Neural cell (in vitro differentiated cells): ENCODE measurements around the gene SPOCK1. TPM values are rescaled to one million over a fixed set of nuclear protein-coding genes. Genes with fewer than 3 reads are reported as not detected.

Source experiments
- H2AFZ ChIP-seq: fragments of 200-600, 300-800 bp; sonication (generic), shearing (Covaris generic); 2 replicates; pipeline ENCODE4 v1.6.0; 2014; ENCODE audit warnings: low read depth, mild to moderate bottlenecking, antibody characterized with exemption, low read length, moderate library complexity
- H3F3A ChIP-seq: fragments of 200-600 bp; shearing (Covaris generic); 2 replicates; pipeline ENCODE4 v1.6.1; 2016; ENCODE audit warnings: mild to moderate bottlenecking, moderate library complexity, mixed read lengths, antibody characterized with exemption, low read length; ENCODE audit not compliant: insufficient read depth, poor library complexity, severe bottlenecking
- H3K27ac ChIP-seq: fragments of 200-600, 300-800 bp; sonication (generic), shearing (Covaris generic); 2 replicates; pipeline ENCODE4 v1.5.1; 2014; ENCODE audit warnings: mild to moderate bottlenecking, low read length, moderate library complexity
- H3K27me3 ChIP-seq: fragments of 300-800, 200-600 bp; sonication (generic), shearing (Covaris generic); 2 replicates; pipeline ENCODE4 v1.6.0; 2014; ENCODE audit warnings: mild to moderate bottlenecking, low read depth, low read length, moderate library complexity; ENCODE audit not compliant: insufficient read depth
- H3K36me3 ChIP-seq: fragments of 300-800, 200-600 bp; sonication (generic), shearing (Covaris generic); 2 replicates; pipeline ENCODE4 v1.5.1; 2014; ENCODE audit warnings: mild to moderate bottlenecking, antibody characterized with exemption, low read length, moderate library complexity; ENCODE audit not compliant: insufficient read depth
- H3K4me2 ChIP-seq: fragments of 300-800, 200-600 bp; sonication (generic), shearing (Covaris generic); 2 replicates; pipeline ENCODE4 v1.6.0; 2014; ENCODE audit warnings: mild to moderate bottlenecking, low read length
- H3K4me3 ChIP-seq: fragments of 300-800, 200-600 bp; sonication (generic), shearing (Covaris generic); 2 replicates; pipeline ENCODE4 v1.5.1; 2014; ENCODE audit warnings: mild to moderate bottlenecking, low read length, moderate library complexity
- H3K79me2 ChIP-seq: fragments of 200-600 bp; shearing (Covaris generic); replicated peaks from 2 replicates; pipeline ENCODE4 v1.6.0; 2014; ENCODE audit warnings: mild to moderate bottlenecking, low read length, moderate library complexity; ENCODE audit not compliant: insufficient read depth
- H3K9ac ChIP-seq: fragments of 300-800, 200-600 bp; sonication (generic), shearing (Covaris generic); 2 replicates; pipeline ENCODE4 v1.6.1; 2016; ENCODE audit warnings: mild to moderate bottlenecking, low read length, mixed read lengths
- H3K9me2 ChIP-seq: fragments of 200-600 bp; shearing (Covaris generic); 2 replicates; pipeline ENCODE4 v1.6.1; 2016; ENCODE audit warnings: mild to moderate bottlenecking, low read length, mixed read lengths; ENCODE audit not compliant: insufficient read depth
- H3K9me3 ChIP-seq: fragments of 200-600, 300-800 bp; sonication (generic), shearing (Covaris generic); 2 replicates; pipeline ENCODE4 v1.6.1; 2016; ENCODE audit warnings: mild to moderate bottlenecking, mixed run types, low read length, moderate library complexity, mixed read lengths
- H4K20me1 ChIP-seq: fragments of 200-600 bp; shearing (Covaris generic); 2 replicates; pipeline ENCODE4 v1.6.1; 2016; ENCODE audit warnings: mild to moderate bottlenecking, mixed run types; ENCODE audit not compliant: insufficient read depth
- CTCF ChIP-seq: fragments of 450-650 bp; IDR thresholded peaks from 2 replicates; pipeline ENCODE4 v1.5.1; 2014; ENCODE audit warnings: antibody characterized with exemption, mild to moderate bottlenecking, moderate library complexity; ENCODE audit not compliant: poor library complexity, severe bottlenecking
- EP300 ChIP-seq: fragments of 450-650 bp; conservative IDR thresholded peaks from 2 replicates; pipeline ENCODE4 v1.6.1; 2014; ENCODE audit warnings: antibody characterized with exemption, mild to moderate bottlenecking, moderate library complexity; ENCODE audit not compliant: poor library complexity, severe bottlenecking
- EZH2 ChIP-seq: fragments of 200-600, 300-800 bp; shearing (Covaris generic), sonication (generic); IDR thresholded peaks from 2 replicates; pipeline ENCODE4 v1.6.1; 2014; ENCODE audit warnings: antibody characterized with exemption, low read length, borderline replicate concordance, mild to moderate bottlenecking; ENCODE audit not compliant: insufficient read depth, poor library complexity, severe bottlenecking
- MXI1 ChIP-seq: fragments of 450-650 bp; conservative IDR thresholded peaks from 2 replicates; pipeline ENCODE4 v1.6.1; 2014; ENCODE audit warnings: antibody characterized with exemption, mild to moderate bottlenecking; ENCODE audit not compliant: poor library complexity, severe bottlenecking
- POLR2AphosphoS5 ChIP-seq: IDR thresholded peaks from 2 replicates; pipeline ENCODE4 v1.6.1; 2012
- RAD21 ChIP-seq: fragments of 450-650 bp; conservative IDR thresholded peaks from 2 replicates; pipeline ENCODE4 v1.6.1; 2014; ENCODE audit warnings: antibody characterized with exemption, mild to moderate bottlenecking, moderate library complexity
- REST ChIP-seq: IDR thresholded peaks from 2 replicates; pipeline ENCODE4 v1.6.1; 2012; ENCODE audit warnings: borderline replicate concordance
- SMC3 ChIP-seq: fragments of 450-650 bp; conservative IDR thresholded peaks from 2 replicates; pipeline ENCODE4 v1.6.1; 2014; ENCODE audit warnings: antibody characterized with exemption, mild to moderate bottlenecking, moderate library complexity; ENCODE audit not compliant: poor library complexity
- TAF1 ChIP-seq: IDR thresholded peaks from 2 replicates; pipeline ENCODE4 v1.6.1; 2012; ENCODE audit warnings: low read depth
- polyA plus RNA-seq: library from polyadenylated mRNA; depleted of rRNA; stranded (reverse); fragments of >200 nt; gene quantifications from 2 replicates; pipeline ENCODE4 v1.2.3, GENCODE V29; 2014

The SPOCK1 gene
- polyA plus RNA-seq, 1 donor from 2014 or later = 33.6 TPM

- Histone ChIP-seq H3K9me3 (no peaks in the 10 kb centered on the region), H3K36me3 (no peaks in the 10 kb centered on the region), H3K4me3 (no peak overlapping the region), H3K4me2 (no peak overlapping the region), H3F3A (no peaks in the 10 kb centered on the region), H3K27me3 (no peaks in the 10 kb centered on the region), H3K27ac (no peak overlapping the region), H2AFZ (no peak overlapping the region), H4K20me1 (no peaks in the 10 kb centered on the region), H3K9ac (no peak overlapping the region), H3K79me2 (no peaks in the 10 kb centered on the region), H3K9me2 (no peaks in the 10 kb centered on the region)
- no peak for TF ChIP-seq REST
- no peak for TF ChIP-seq RAD21
- TF ChIP-seq EZH2 = no peak
- no peak for TF ChIP-seq POLR2AphosphoS5
- TF ChIP-seq SMC3 = no peak
- no peak for TF ChIP-seq MXI1
- no peak for TF ChIP-seq CTCF
- no peak for TF ChIP-seq EP300
- TF ChIP-seq TAF1 = no peak
These were observed 170.1 kb downstream of the SPOCK1 start for GRCh38 chr5:137328991-137329390.

- no peaks in the 10 kb centered on the region for H3K27me3 ChIP-seq
- H3K79me2 ChIP-seq = no peaks in the 10 kb centered on the region
- H3K9ac ChIP-seq = no peak overlapping the region
- no peak overlapping the region for H3K4me3 ChIP-seq
- TF ChIP-seq EZH2 (no peak), REST (no peak), RAD21 (no peak), POLR2AphosphoS5 (no peak), MXI1 (no peak), SMC3 (no peak), TAF1 (no peak), CTCF (no peak), EP300 (no peak)
- H3K4me2 ChIP-seq = no peak overlapping the region
- H4K20me1 ChIP-seq = no peaks in the 10 kb centered on the region
- H3K9me3 ChIP-seq = no peaks in the 10 kb centered on the region
- no peaks in the 10 kb centered on the region for H3K9me2 ChIP-seq
- H3K27ac ChIP-seq = no peak overlapping the region
- no peak overlapping the region for H2AFZ ChIP-seq
- no peaks in the 10 kb centered on the region for H3F3A ChIP-seq
- H3K36me3 ChIP-seq = no peaks in the 10 kb centered on the region
These were observed 170.7 kb downstream of the SPOCK1 start for GRCh38 chr5:137328463-137328862.
